HepG2 (cell line): Measurements from ENCODE around the gene INHBC. TPM values are rescaled to one million over a fixed set of nuclear protein-coding genes. Genes with fewer than 3 reads are reported as not detected.
A peak's percentile ranks its signal among the peaks of the same experiment; 100 is the strongest.

Experiments
- ARID2 ChIP-seq: sonication (generic); formaldehyde crosslinking; IDR thresholded peaks from 2 replicates; pipeline ENCODE4 v1.8.1; 2022; ENCODE audit warnings: mild to moderate bottlenecking, missing genetic modification reagents, borderline replicate concordance
- BORCS8-MEF2B ChIP-seq: sonication (generic); formaldehyde crosslinking; IDR thresholded peaks from 2 replicates; pipeline ENCODE4 v1.8.0; 2022; ENCODE audit warnings: mild to moderate bottlenecking, missing genetic modification reagents
- DMAP1 ChIP-seq: IDR thresholded peaks from 2 replicates; pipeline ENCODE4 v1.6.1; 2016
- GABPA ChIP-seq, 2 experiments: IDR thresholded peaks; 2 replicates each; pipeline ENCODE4 v1.6.1; 2011 to 2016; ENCODE audit warnings: low read depth in 2 of 2, low read length in 1 of 2, missing biosample characterization in 1 of 2, missing genetic modification characterization in 1 of 2
- HNF4A ChIP-seq: sonication (generic); formaldehyde crosslinking; IDR thresholded peaks from 2 replicates; pipeline ENCODE4 v1.4.0; 2020; ENCODE audit warnings: missing genetic modification reagents
- MED8 ChIP-seq: sonication (generic); formaldehyde crosslinking; IDR thresholded peaks from 2 replicates; pipeline ENCODE4 v1.8.1; 2023; ENCODE audit warnings: mild to moderate bottlenecking, missing genetic modification reagents; ENCODE audit not compliant: insufficient replicate concordance
- MIER2 ChIP-seq: IDR thresholded peaks from 2 replicates; pipeline ENCODE4 v1.6.1; 2016; ENCODE audit warnings: missing biosample characterization, missing genetic modification reagents
- MXD4 ChIP-seq: IDR thresholded peaks from 2 replicates; pipeline ENCODE4 v1.6.1; 2016; ENCODE audit warnings: mild to moderate bottlenecking, missing biosample characterization, missing genetic modification reagents
- TOE1 ChIP-seq: sonication (generic); formaldehyde crosslinking; IDR thresholded peaks from 2 replicates; pipeline ENCODE4 v1.4.0; 2020; ENCODE audit warnings: mild to moderate bottlenecking, missing genetic modification reagents
- TRAFD1 ChIP-seq: sonication (generic); formaldehyde crosslinking; IDR thresholded peaks from 2 replicates; pipeline ENCODE4 v1.5.1; 2020; ENCODE audit warnings: missing genetic modification reagents, mild to moderate bottlenecking, borderline replicate concordance
- ZBTB20 ChIP-seq: sonication (generic); formaldehyde crosslinking; IDR thresholded peaks from 2 replicates; pipeline ENCODE4 v1.8.1; 2023; ENCODE audit warnings: missing genetic modification reagents, low read depth, mild to moderate bottlenecking, borderline replicate concordance
- ZHX1 ChIP-seq: sonication (generic); formaldehyde crosslinking; IDR thresholded peaks from 2 replicates; pipeline ENCODE4 v1.8.1; 2022; ENCODE audit warnings: low read depth, mild to moderate bottlenecking, missing genetic modification reagents
- ZNF276 ChIP-seq: sonication (generic); formaldehyde crosslinking; IDR thresholded peaks from 2 replicates; pipeline ENCODE4 v1.4.0; 2020; ENCODE audit warnings: mild to moderate bottlenecking, low read depth, missing genetic modification reagents
- ZNF512B ChIP-seq: sonication (generic); formaldehyde crosslinking; IDR thresholded peaks from 2 replicates; pipeline ENCODE4 v1.5.1; 2020; ENCODE audit warnings: missing genetic modification reagents, mild to moderate bottlenecking, borderline replicate concordance
- ZNF75D ChIP-seq: sonication (generic); formaldehyde crosslinking; IDR thresholded peaks from 2 replicates; pipeline ENCODE4 v1.8.1; 2023; ENCODE audit warnings: missing genetic modification reagents, mild to moderate bottlenecking, borderline replicate concordance
- polyA plus RNA-seq, 8 experiments: library from polyadenylated mRNA; depleted of rRNA in 3 of 8; stranded (reverse) in 7 of 8; unstranded in 1 of 8; fragments of >200 nt; fragmentation: Illumina TruSeq in 4 of 8; extraction: Trizol in 4 of 8; gene quantifications; 2 replicates each; pipeline versions ENCODE4 v1.2.1 to v1.2.3, GENCODE V29; 2011 to 2016; ENCODE audit warnings: low read depth in 4 of 8, missing spikeins in 1 of 8, mixed read lengths in 1 of 8; ENCODE audit not compliant: insufficient read depth in 1 of 8
- total RNA-seq, 5 experiments: library from RNA; depleted of rRNA; stranded (reverse); fragments of >200 nt; fragmentation: Illumina TruSeq; extraction: Trizol; gene quantifications; 2 replicates each; pipeline ENCODE4 v1.2.3, GENCODE V29; 2016; ENCODE audit warnings: low read depth in 1 of 5
- TF ChIP-seq, protein P1 (sequence below): IDR thresholded peaks from 2 replicates; pipeline ENCODE4 v1.6.1; 2016; ENCODE audit warnings: low read depth, borderline replicate concordance
- TF ChIP-seq, protein P2 (sequence below): sonication (generic); formaldehyde crosslinking; IDR thresholded peaks from 2 replicates; pipeline ENCODE4 v1.5.0; 2020; ENCODE audit warnings: missing genetic modification reagents

The INHBC gene
- total and polyA plus RNA-seq, 2 of the 13 experiments (the other 11 are each of a cell fraction or from before 2014, with no cell fraction given) = 1.8 to 13.8 TPM

DNA sequence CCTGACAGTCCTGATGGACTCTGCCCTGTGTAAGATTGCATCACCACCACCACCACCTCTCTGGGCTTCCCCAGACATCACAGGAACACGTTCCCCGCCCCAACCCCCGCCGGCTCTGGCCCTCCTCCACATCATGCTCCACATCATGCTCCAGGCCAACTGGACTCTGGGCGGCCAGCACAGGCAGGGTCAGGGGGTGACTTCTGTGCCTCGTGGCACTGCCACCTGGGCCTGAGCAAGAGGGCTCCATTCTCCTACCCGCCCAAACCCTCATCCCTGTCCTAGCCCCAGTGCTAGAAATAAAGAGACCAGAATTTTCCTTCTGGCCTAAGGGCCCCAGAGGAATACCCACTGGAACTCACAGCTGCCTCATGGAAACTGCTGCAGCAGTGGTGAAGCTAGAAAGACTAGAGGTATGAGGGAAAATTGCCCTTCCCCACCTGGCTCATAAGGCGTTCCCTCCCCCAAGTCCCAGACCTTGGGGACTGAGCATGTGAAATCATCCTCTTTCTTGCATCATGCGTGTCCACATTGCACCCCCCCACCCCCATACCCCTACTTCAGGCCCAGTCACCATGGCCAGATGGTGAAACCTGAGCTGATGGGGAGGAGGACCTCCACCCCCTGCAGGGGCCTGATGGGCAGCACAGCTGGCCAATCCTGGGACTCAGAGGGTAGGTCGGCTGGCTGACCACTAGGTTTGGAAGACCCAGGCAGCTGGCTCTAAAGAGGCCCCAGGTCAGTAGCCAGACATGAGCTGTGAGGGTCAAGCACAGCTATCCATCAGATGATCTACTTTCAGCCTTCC lies 20.2 kb downstream of the INHBC start, which contains the start of gene INHBE (continued):
- TF ChIP-seq ZNF512B (no peak), ZNF276 (CRISPR knock-in tag) (no peak), MXD4 (CRISPR knock-in tag) (peak; percentile 79; the same call in 1 of the 2 replicates), ZNF75D (no peak), GABPA (IDR thresholded peaks at IDR 0.05; ENCODE audit: low read depth, low read length) (no peak), GABPA (CRISPR knock-in tag; IDR thresholded peaks at IDR 0.05; ENCODE audit: low read depth) (no peak), ZHX1 (CRISPR knock-in tag) (peak; percentile 38; the same call in 1 of the 2 replicates), ARID2 (CRISPR knock-in tag) (peak; percentile 62; the same call in 1 of the 2 replicates), MED8 (CRISPR knock-in tag) (peak; percentile 12), MIER2 (no peak), TOE1 (CRISPR knock-in tag) (no peak; the same call in 1 of the 2 replicates), BORCS8-MEF2B (CRISPR knock-in tag) (peak; percentile 84; the same call in 1 of the 2 replicates), ZBTB20 (CRISPR knock-in tag) (peak; percentile 91; the same call in 1 of the 2 replicates), DMAP1 (CRISPR knock-in tag) (peak; percentile 98), HNF4A (CRISPR knock-in tag) (peak; percentile 96), TRAFD1 (no peak)
- TF ChIP-seq, protein P1, sequence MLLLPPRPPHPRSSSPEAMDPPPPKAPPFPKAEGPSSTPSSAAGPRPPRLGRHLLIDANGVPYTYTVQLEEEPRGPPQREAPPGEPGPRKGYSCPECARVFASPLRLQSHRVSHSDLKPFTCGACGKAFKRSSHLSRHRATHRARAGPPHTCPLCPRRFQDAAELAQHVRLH (CRISPR knock-in tag) = peak; percentile 56; the same call in 1 of the 2 replicates
- TF ChIP-seq, protein P2, sequence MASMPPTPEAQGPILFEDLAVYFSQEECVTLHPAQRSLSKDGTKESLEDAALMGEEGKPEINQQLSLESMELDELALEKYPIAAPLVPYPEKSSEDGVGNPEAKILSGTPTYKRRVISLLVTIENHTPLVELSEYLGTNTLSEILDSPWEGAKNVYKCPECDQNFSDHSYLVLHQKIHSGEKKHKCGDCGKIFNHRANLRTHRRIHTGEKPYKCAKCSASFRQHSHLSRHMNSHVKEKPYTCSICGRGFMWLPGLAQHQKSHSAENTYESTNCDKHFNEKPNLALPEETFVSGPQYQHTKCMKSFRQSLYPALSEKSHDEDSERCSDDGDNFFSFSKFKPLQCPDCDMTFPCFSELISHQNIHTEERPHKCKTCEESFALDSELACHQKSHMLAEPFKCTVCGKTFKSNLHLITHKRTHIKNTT (CRISPR knock-in tag) = no peak
